ENCODE data around the gene IGFBP7.

Gene IGFBP7

GRCh38 chr4:57125996-57126395 is 15.8 kb upstream of the IGFBP7 start:
- H3K9ac ChIP-seq (ENCODE audit: low read length) = no peak overlapping the region
- no peaks in the 10 kb centered on the region for H3K79me1 ChIP-seq (ENCODE audit: low read length)
- H3K4ac ChIP-seq (ENCODE audit: low read depth, low read length) = no peak overlapping the region
- no peak overlapping the region for H2BK120ac ChIP-seq (ENCODE audit: low read depth, low read length)
- H3K4me3 ChIP-seq (ENCODE audit: low read length) = no peak overlapping the region
- H3K18ac ChIP-seq (ENCODE audit: low read length) = no peak overlapping the region
- no peaks in the 10 kb centered on the region for H3K79me2 ChIP-seq (ENCODE audit: control insufficient read depth, insufficient read depth, low read length)
- no peak overlapping the region for H2AK5ac ChIP-seq (ENCODE audit: low read length)
- no peak overlapping the region for H3K27ac ChIP-seq (ENCODE audit: low read depth, low read length)
- no peak overlapping the region for H4K5ac ChIP-seq (ENCODE audit: low read length)
- H3K36me3 ChIP-seq (ENCODE audit: control insufficient read depth, insufficient read depth, low read length) = no peaks in the 10 kb centered on the region
- H2BK5ac ChIP-seq (ENCODE audit: low read length) = no peak overlapping the region
- no peak overlapping the region for H3K56ac ChIP-seq (ENCODE audit: low read length)
- H4K8ac ChIP-seq (ENCODE audit: low read depth, low read length) = no peak overlapping the region
- no peaks in the 10 kb centered on the region for H3K4me1 ChIP-seq (ENCODE audit: control insufficient read depth, low read depth, low read length)
- H3K23ac ChIP-seq (ENCODE audit: low read length) = no peak overlapping the region
- H3K4me2 ChIP-seq (ENCODE audit: low read length) = no peak overlapping the region
- no peaks in the 10 kb centered on the region for H3K27me3 ChIP-seq (ENCODE audit: insufficient read depth, low read length, poor library complexity)
- DNase-seq = no peak
- H2BK15ac ChIP-seq (replicated peaks; ENCODE audit: low read depth) = no peak overlapping the region

DNA sequence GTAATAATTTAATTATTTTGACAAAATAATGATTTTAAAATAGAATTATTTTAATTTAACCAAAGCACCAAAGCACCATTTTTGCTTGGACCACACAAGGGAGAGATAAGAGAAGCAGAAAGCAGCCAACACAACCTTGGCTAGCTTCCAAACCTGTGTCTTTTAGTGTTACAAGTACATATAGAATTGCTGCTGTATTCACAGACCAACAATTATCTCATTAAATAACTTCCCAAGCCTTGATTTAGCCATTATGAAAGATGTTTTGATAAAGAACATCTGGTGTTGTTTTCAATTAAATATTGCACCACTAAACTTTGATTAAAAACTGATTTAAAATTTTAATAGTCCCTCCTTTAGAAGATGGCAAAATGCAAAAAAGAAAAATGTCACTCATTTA is 14.0 kb upstream of the IGFBP7 start:
- no peak for DNase-seq
- H3K79me1 ChIP-seq (ENCODE audit: low read length) = no peaks in the 10 kb centered on the region

GRCh38 chr4:57122959-57123358 is 12.8 kb upstream of the IGFBP7 start:
- no peak overlapping the region for H3K9ac ChIP-seq (ENCODE audit: low read length)
- H4K8ac ChIP-seq (ENCODE audit: low read depth, low read length) = no peak overlapping the region
- no peaks in the 10 kb centered on the region for H3K36me3 ChIP-seq (ENCODE audit: control insufficient read depth, insufficient read depth, low read length)
- no peaks in the 10 kb centered on the region for H3K79me2 ChIP-seq (ENCODE audit: control insufficient read depth, insufficient read depth, low read length)
- no peak overlapping the region for H3K18ac ChIP-seq (ENCODE audit: low read length)
- no peak overlapping the region for H2BK5ac ChIP-seq (ENCODE audit: low read length)
- H2BK120ac ChIP-seq (ENCODE audit: low read depth, low read length) = no peak overlapping the region
- no peak overlapping the region for H3K27ac ChIP-seq (ENCODE audit: low read depth, low read length)
- H2BK15ac ChIP-seq (replicated peaks; ENCODE audit: low read depth) = no peak overlapping the region
- H3K4ac ChIP-seq (ENCODE audit: low read depth, low read length) = no peak overlapping the region
- no peak overlapping the region for H3K4me2 ChIP-seq (ENCODE audit: low read length)
- H3K23ac ChIP-seq (ENCODE audit: low read length) = no peak overlapping the region
- no CpG with 5 or more reads among the region's 1 CpG for WGBS (ENCODE audit: extremely low coverage, insufficient coverage, low lambda C conversion rate)
- no peak overlapping the region for H3K56ac ChIP-seq (ENCODE audit: low read length)
- H3K4me1 ChIP-seq (ENCODE audit: control insufficient read depth, low read depth, low read length) = no peaks in the 10 kb centered on the region
- H2AK5ac ChIP-seq (ENCODE audit: low read length) = no peak overlapping the region
- H3K27me3 ChIP-seq (ENCODE audit: insufficient read depth, low read length, poor library complexity) = no peaks in the 10 kb centered on the region
- no peaks in the 10 kb centered on the region for H3K79me1 ChIP-seq (ENCODE audit: low read length)
- H4K5ac ChIP-seq (ENCODE audit: low read length) = no peak overlapping the region
- DNase-seq = no peak
- no peak overlapping the region for H3K4me3 ChIP-seq (ENCODE audit: low read length)

More for the DNA sequence above, 14.0 kb upstream of the IGFBP7 start:
- Histone ChIP-seq H3K4me3 (ENCODE audit: low read length) (no peak overlapping the region), H4K5ac (ENCODE audit: low read length) (no peak overlapping the region), H3K4ac (ENCODE audit: low read depth, low read length) (no peak overlapping the region), H3K23ac (ENCODE audit: low read length) (no peak overlapping the region), H3K56ac (ENCODE audit: low read length) (no peak overlapping the region), H2BK5ac (ENCODE audit: low read length) (no peak overlapping the region), H3K4me2 (ENCODE audit: low read length) (no peak overlapping the region), H3K9ac (ENCODE audit: low read length) (no peak overlapping the region), H3K79me2 (ENCODE audit: control insufficient read depth, insufficient read depth, low read length) (no peaks in the 10 kb centered on the region), H3K4me1 (ENCODE audit: control insufficient read depth, low read depth, low read length) (no peaks in the 10 kb centered on the region), H2BK120ac (ENCODE audit: low read depth, low read length) (no peak overlapping the region), H3K27ac (ENCODE audit: low read depth, low read length) (no peak overlapping the region), H2AK5ac (ENCODE audit: low read length) (no peak overlapping the region), H4K8ac (ENCODE audit: low read depth, low read length) (no peak overlapping the region), H3K36me3 (ENCODE audit: control insufficient read depth, insufficient read depth, low read length) (no peaks in the 10 kb centered on the region), H2BK15ac (replicated peaks; ENCODE audit: low read depth) (no peak overlapping the region), H3K18ac (ENCODE audit: low read length) (no peak overlapping the region), H3K27me3 (ENCODE audit: insufficient read depth, low read length, poor library complexity) (no peaks in the 10 kb centered on the region)

- Histone ChIP-seq H2BK120ac (ENCODE audit: low read depth, low read length) (no peak overlapping the region), H3K56ac (ENCODE audit: low read length) (no peak overlapping the region), H3K27ac (ENCODE audit: low read depth, low read length) (no peak overlapping the region), H3K4ac (ENCODE audit: low read depth, low read length) (no peak overlapping the region), H3K4me1 (ENCODE audit: control insufficient read depth, low read depth, low read length) (no peaks in the 10 kb centered on the region), H3K79me2 (ENCODE audit: control insufficient read depth, insufficient read depth, low read length) (no peaks in the 10 kb centered on the region), H3K4me2 (ENCODE audit: low read length) (no peak overlapping the region), H4K8ac (ENCODE audit: low read depth, low read length) (no peak overlapping the region), H4K5ac (ENCODE audit: low read length) (no peak overlapping the region), H3K18ac (ENCODE audit: low read length) (no peak overlapping the region), H3K23ac (ENCODE audit: low read length) (no peak overlapping the region), H3K36me3 (ENCODE audit: control insufficient read depth, insufficient read depth, low read length) (no peaks in the 10 kb centered on the region), H2BK15ac (replicated peaks; ENCODE audit: low read depth) (no peak overlapping the region), H3K9ac (ENCODE audit: low read length) (no peak overlapping the region), H2BK5ac (ENCODE audit: low read length) (no peak overlapping the region), H3K4me3 (ENCODE audit: low read length) (no peak overlapping the region), H3K79me1 (ENCODE audit: low read length) (no peaks in the 10 kb centered on the region), H3K27me3 (ENCODE audit: insufficient read depth, low read length, poor library complexity) (no peaks in the 10 kb centered on the region), H2AK5ac (ENCODE audit: low read length) (no peak overlapping the region)
- DNase-seq = no peak
- WGBS (ENCODE audit: extremely low coverage, insufficient coverage, low lambda C conversion rate) = no CpG with 5 or more reads among the region's 8 CpGs
Observed at GRCh38 chr4:57119054-57119651, 9.0 kb upstream of the IGFBP7 start.

- H4K5ac ChIP-seq (ENCODE audit: low read length) = no peak overlapping the region
- H3K23ac ChIP-seq (ENCODE audit: low read length) = no peak overlapping the region
- H3K18ac ChIP-seq (ENCODE audit: low read length) = no peak overlapping the region
- no peaks in the 10 kb centered on the region for H3K79me1 ChIP-seq (ENCODE audit: low read length)
- no peak overlapping the region for H2AK5ac ChIP-seq (ENCODE audit: low read length)
- no peak overlapping the region for H3K4me3 ChIP-seq (ENCODE audit: low read length)
- no peak overlapping the region for H3K56ac ChIP-seq (ENCODE audit: low read length)
- no peak overlapping the region for H3K4ac ChIP-seq (ENCODE audit: low read depth, low read length)
- no peak overlapping the region for H3K27ac ChIP-seq (ENCODE audit: low read depth, low read length)
- no peaks in the 10 kb centered on the region for H3K79me2 ChIP-seq (ENCODE audit: control insufficient read depth, insufficient read depth, low read length)
- no peak overlapping the region for H2BK120ac ChIP-seq (ENCODE audit: low read depth, low read length)
- no peak for DNase-seq
- H2BK15ac ChIP-seq (replicated peaks; ENCODE audit: low read depth) = no peak overlapping the region
- no peaks in the 10 kb centered on the region for H3K36me3 ChIP-seq (ENCODE audit: control insufficient read depth, insufficient read depth, low read length)
- no CpG with 5 or more reads among the region's 2 CpGs for WGBS (ENCODE audit: extremely low coverage, insufficient coverage, low lambda C conversion rate)
- H3K4me1 ChIP-seq (ENCODE audit: control insufficient read depth, low read depth, low read length) = no peaks in the 10 kb centered on the region
- no peak overlapping the region for H4K8ac ChIP-seq (ENCODE audit: low read depth, low read length)
- H2BK5ac ChIP-seq (ENCODE audit: low read length) = no peak overlapping the region
- no peak overlapping the region for H3K4me2 ChIP-seq (ENCODE audit: low read length)
- no peak overlapping the region for H3K9ac ChIP-seq (ENCODE audit: low read length)
- no peaks in the 10 kb centered on the region for H3K27me3 ChIP-seq (ENCODE audit: insufficient read depth, low read length, poor library complexity)
Observed at GRCh38 chr4:57117491-57117890, 7.3 kb upstream of the IGFBP7 start.

GRCh38 chr4:57116245-57116644 is 6.1 kb upstream of the IGFBP7 start:
- no peak for DNase-seq
- no peak overlapping the region for H3K18ac ChIP-seq (ENCODE audit: low read length)
- no peak overlapping the region for H3K23ac ChIP-seq (ENCODE audit: low read length)
- H2BK120ac ChIP-seq (ENCODE audit: low read depth, low read length) = no peak overlapping the region
- H2BK5ac ChIP-seq (ENCODE audit: low read length) = no peak overlapping the region
- no peak overlapping the region for H4K8ac ChIP-seq (ENCODE audit: low read depth, low read length)
- no peaks in the 10 kb centered on the region for H3K4me1 ChIP-seq (ENCODE audit: control insufficient read depth, low read depth, low read length)
- H3K4ac ChIP-seq (ENCODE audit: low read depth, low read length) = no peak overlapping the region
- no peak overlapping the region for H3K4me3 ChIP-seq (ENCODE audit: low read length)
- H3K36me3 ChIP-seq (ENCODE audit: control insufficient read depth, insufficient read depth, low read length) = no peaks in the 10 kb centered on the region
- H3K27me3 ChIP-seq (ENCODE audit: insufficient read depth, low read length, poor library complexity) = no peaks in the 10 kb centered on the region
- H2AK5ac ChIP-seq (ENCODE audit: low read length) = no peak overlapping the region
- no peak overlapping the region for H3K27ac ChIP-seq (ENCODE audit: low read depth, low read length)
- no peak overlapping the region for H2BK15ac ChIP-seq (replicated peaks; ENCODE audit: low read depth)
- no CpG with 5 or more reads among the region's 3 CpGs for WGBS (ENCODE audit: extremely low coverage, insufficient coverage, low lambda C conversion rate)
- H3K79me1 ChIP-seq (ENCODE audit: low read length) = no peaks in the 10 kb centered on the region
- no peak overlapping the region for H3K9ac ChIP-seq (ENCODE audit: low read length)
- H3K79me2 ChIP-seq (ENCODE audit: control insufficient read depth, insufficient read depth, low read length) = no peaks in the 10 kb centered on the region
- H3K56ac ChIP-seq (ENCODE audit: low read length) = no peak overlapping the region
- no peak overlapping the region for H4K5ac ChIP-seq (ENCODE audit: low read length)
- no peak overlapping the region for H3K4me2 ChIP-seq (ENCODE audit: low read length)
